ENCODE measurements around the gene RNF8.
"Not testable (repeated sequence)": the region's sequence is repeated elsewhere in the genome, so short reads cannot be mapped to it uniquely, and the experiment has no call there.

The RNF8 gene

GRCh38 chr6:37324131-37325033 lies 29.4 kb upstream of the RNF8 start:
- Histone ChIP-seq H3K9me3 (ENCODE audit: severe bottlenecking) (no peaks in the 10 kb centered on the region), H3K36me3 (peaks cover 28% of the 10 kb centered on the region), H3K4me3 (ENCODE audit: low read depth, low read length) (no peak overlapping the region), H3K27me3 (ENCODE audit: insufficient read depth, low read depth, severe bottlenecking) (no peaks in the 10 kb centered on the region), H3K27ac (peak overlapping the region; percentile 9; the same call in 1 of the 2 replicates)
- DNase-seq, result no peak
- TF ChIP-seq CTCF (IDR thresholded peaks at IDR 0.05; ENCODE audit: low read depth, low read length), result no peak

- not testable (repeated sequence) for DNase-seq; H3K27ac ChIP-seq; H3K4me3 ChIP-seq (ENCODE audit: low read depth, low read length); H3K27me3 ChIP-seq (ENCODE audit: insufficient read depth, low read depth, severe bottlenecking); H3K9me3 ChIP-seq (ENCODE audit: severe bottlenecking)
- peaks cover 20% of the 10 kb centered on the region for H3K36me3 ChIP-seq
Measured at GRCh38 chr6:37330345-37330744, 23.4 kb upstream of the RNF8 start.

GRCh38 chr6:37331047-37331446 lies 22.7 kb upstream of the RNF8 start:
- no peaks in the 10 kb centered on the region for H3K9me3 ChIP-seq (ENCODE audit: severe bottlenecking)
- no peak overlapping the region for H3K4me3 ChIP-seq (ENCODE audit: low read depth, low read length)
- no peak for DNase-seq
- H3K36me3 ChIP-seq, result peaks cover 20% of the 10 kb centered on the region
- no peak for TF ChIP-seq CTCF (IDR thresholded peaks at IDR 0.05; ENCODE audit: low read depth, low read length)
- no peak overlapping the region for H3K27ac ChIP-seq
- no peaks in the 10 kb centered on the region for H3K27me3 ChIP-seq (ENCODE audit: insufficient read depth, low read depth, severe bottlenecking)

GRCh38 chr6:37332894-37333293 lies 20.9 kb upstream of the RNF8 start:
- no peak for TF ChIP-seq CTCF (IDR thresholded peaks at IDR 0.05; ENCODE audit: low read depth, low read length)
- H3K36me3 ChIP-seq, result peaks cover 20% of the 10 kb centered on the region

GRCh38 chr6:37334047-37334446 lies 19.7 kb upstream of the RNF8 start:
- Histone ChIP-seq H3K4me3 (ENCODE audit: low read depth, low read length) (no peak overlapping the region), H3K36me3 (peaks cover 18% of the 10 kb centered on the region), H3K9me3 (ENCODE audit: severe bottlenecking) (no peaks in the 10 kb centered on the region), H3K27ac (no peak overlapping the region), H3K27me3 (ENCODE audit: insufficient read depth, low read depth, severe bottlenecking) (no peaks in the 10 kb centered on the region)
- no peak for DNase-seq
- TF ChIP-seq CTCF (IDR thresholded peaks at IDR 0.05; ENCODE audit: low read depth, low read length), result no peak

More at GRCh38 chr6:37332894-37333293, 20.9 kb upstream of the RNF8 start:
- Histone ChIP-seq H3K4me3 (ENCODE audit: low read depth, low read length) (no peak overlapping the region), H3K27ac (no peak overlapping the region), H3K9me3 (ENCODE audit: severe bottlenecking) (no peaks in the 10 kb centered on the region), H3K27me3 (ENCODE audit: insufficient read depth, low read depth, severe bottlenecking) (no peaks in the 10 kb centered on the region)
- no peak for DNase-seq

GRCh38 chr6:37338317-37338716 lies 15.5 kb upstream of the RNF8 start:
- not testable (repeated sequence) for DNase-seq, H3K27ac ChIP-seq, H3K36me3 ChIP-seq

More at GRCh38 chr6:37338317-37338716, 15.5 kb upstream of the RNF8 start:
- not testable (repeated sequence) for H3K9me3 ChIP-seq (ENCODE audit: severe bottlenecking); H3K27me3 ChIP-seq (ENCODE audit: insufficient read depth, low read depth, severe bottlenecking); H3K4me3 ChIP-seq (ENCODE audit: low read depth, low read length)

Data from WERI-Rb-1 (cell line).